ENCODE measurements around the gene APOL6.

Gene APOL6

GRCh38 chr22:35648066-35649025, at the start of gene APOL6:
APOL6 (plus strand) TSS chr22:35648446; CDS start chr22:35656426, 7,980 bp downstream.
- no peak for DNase-seq

- no peak for DNase-seq
Measured at GRCh38 chr22:35599364-35599763, 48.9 kb upstream of the APOL6 start.

GRCh38 chr22:35600476-35600875, 47.8 kb upstream of the APOL6 start:
- DNase-seq = no peak

- no peak for DNase-seq
Measured at GRCh38 chr22:35601013-35601580, 47.1 kb upstream of the APOL6 start.

- DNase-seq = no peak
Measured at GRCh38 chr22:35601743-35602615, 46.3 kb upstream of the APOL6 start.

GRCh38 chr22:35604621-35605368, 43.5 kb upstream of the APOL6 start:
- DNase-seq = no peak

GRCh38 chr22:35605369-35605680, 42.9 kb upstream of the APOL6 start:
- no peak for DNase-seq

- no peak for DNase-seq
Measured at GRCh38 chr22:35605851-35606481, 42.3 kb upstream of the APOL6 start.

- no peak for DNase-seq
Measured at GRCh38 chr22:35606916-35607315, 41.3 kb upstream of the APOL6 start.

- no peak for DNase-seq
Measured at GRCh38 chr22:35608088-35608487, 40.2 kb upstream of the APOL6 start.

- no peak for DNase-seq
Measured at GRCh38 chr22:35609261-35609660, 39.0 kb upstream of the APOL6 start.

GRCh38 chr22:35609761-35610160, 38.5 kb upstream of the APOL6 start:
- no peak for DNase-seq

- no peak for DNase-seq
Measured at GRCh38 chr22:35610741-35611140, 37.5 kb upstream of the APOL6 start.

GRCh38 chr22:35611200-35611890, 36.9 kb upstream of the APOL6 start:
- DNase-seq = no peak

GRCh38 chr22:35611891-35612576, 36.2 kb upstream of the APOL6 start:
- DNase-seq = no peak

- no peak for DNase-seq
Measured at GRCh38 chr22:35612903-35613302, 35.3 kb upstream of the APOL6 start.

- DNase-seq = no peak
Measured at GRCh38 chr22:35614404-35614803, 33.8 kb upstream of the APOL6 start.

GRCh38 chr22:35615156-35615555, 33.1 kb upstream of the APOL6 start:
- no peak for DNase-seq

- no peak for DNase-seq
Measured at GRCh38 chr22:35616043-35616442, 32.2 kb upstream of the APOL6 start.

GRCh38 chr22:35617137-35617755, 31.0 kb upstream of the APOL6 start, which contains the start of gene MB:
MB (minus strand) TSS chr22:35617329; CDS start chr22:35617257, 72 bp downstream.
- DNase-seq = no peak
